Small intestine (tissue), 7 donors: ENCODE measurements around the gene OXSR1. TPM values are rescaled to one million over a fixed set of nuclear protein-coding genes. Genes with fewer than 3 reads are reported as not detected.

Experiments
- DNase-seq, 2 donors: peaks; one replicate each; pipeline versions ENCODE4 v3.0.0 to v3.0.0-alpha.2; 2013
- FAIRE-seq: peaks from 2 replicates; lab custom pipeline; 2012; peaks lifted over from hg19 to GRCh38; lab: Jason Lieb, UNC
- H3K27ac ChIP-seq, 3 donors: one replicate each; pipeline ENCODE4 v1.5.1; 2013; ENCODE audit warnings: low read length in 2 of 3, mild to moderate bottlenecking in 2 of 3, control low read depth in 1 of 3, inconsistent platforms in 1 of 3, low read depth in 1 of 3, moderate library complexity in 1 of 3
- H3K27me3 ChIP-seq, 3 donors: one replicate each; pipeline ENCODE4 v1.6.1; 2013; ENCODE audit warnings: low read length in 3 of 3, inconsistent platforms in 1 of 3; ENCODE audit not compliant: control insufficient read depth in 3 of 3, insufficient read depth in 3 of 3
- H3K36me3 ChIP-seq, 3 donors: one replicate each; pipeline ENCODE4 v1.6.1; 2013; ENCODE audit warnings: low read length in 3 of 3, inconsistent platforms in 1 of 3, low read depth in 1 of 3, mild to moderate bottlenecking in 1 of 3, moderate library complexity in 1 of 3; ENCODE audit not compliant: control insufficient read depth in 3 of 3, insufficient read depth in 2 of 3
- H3K4me1 ChIP-seq, 3 donors: one replicate each; pipeline ENCODE4 v1.6.1; 2013; ENCODE audit warnings: low read length in 2 of 3, inconsistent platforms in 1 of 3, low read depth in 1 of 3, mild to moderate bottlenecking in 1 of 3, moderate library complexity in 1 of 3; ENCODE audit not compliant: control insufficient read depth in 3 of 3, insufficient read depth in 2 of 3
- H3K4me3 ChIP-seq, 3 donors: one replicate each; pipeline ENCODE4 v1.5.1; 2013; ENCODE audit warnings: low read length in 3 of 3, control low read depth in 1 of 3, inconsistent platforms in 1 of 3, low read depth in 1 of 3, mild to moderate bottlenecking in 1 of 3, moderate library complexity in 1 of 3
- H3K9me3 ChIP-seq, 2 donors: one replicate each; pipeline ENCODE4 v1.6.1; 2013; ENCODE audit warnings: low read depth in 1 of 2, low read length in 1 of 2; ENCODE audit not compliant: control insufficient read depth in 2 of 2, insufficient read depth in 1 of 2
- WGBS, 3 donors: extraction: QIAGEN DNeasy Blood & Tissue Kit; methylation state at CpG; one replicate each; pipeline ENCODE4 v1.1.7; 2013; 5-methylcytosine and 5-hydroxymethylcytosine counted together
- polyA plus RNA-seq, 4 donors: library from polyadenylated mRNA; stranded (reverse) in 3 of 4; unstranded in 1 of 4; fragments of 200-250 nt in 3 of 4; fragments of 120-200 nt in 1 of 4; gene quantifications; one replicate each; pipeline versions ENCODE4 v1.2.1 to v1.2.3, GENCODE V29; 2013
- donor health status: healthy with polysubstance abuse.
- donor health status: control.
- donor health status: control.
- donor health status: Bipolar disorder and iron deficiency.
- donor health status: healthy.

Gene OXSR1
- polyA plus RNA-seq, 4 donors = 15.3 to 30.5 (median 19.8) TPM

- peak in 1 of 2 donors; percentile 28 for DNase-seq
- Histone ChIP-seq H3K4me3 (no peak overlapping the region), H3K9me3 (no peaks in the 10 kb centered on the region), H3K27me3 (no peaks in the 10 kb centered on the region), H3K27ac (no peak overlapping the region), H3K36me3 (no peaks in the 10 kb centered on the region), H3K4me1 (peaks cover 10 to 12% (median 10%) of the 10 kb centered on the region in 3 donors)
- WGBS, 3 donors = 89 to 90% (median 90%) methylated on average over 12 of the region's 12 CpGs
- FAIRE-seq = no peak
These were observed 2.1 kb upstream of the OXSR1 start for GRCh38 chr3:38163117-38163840.

DNA sequence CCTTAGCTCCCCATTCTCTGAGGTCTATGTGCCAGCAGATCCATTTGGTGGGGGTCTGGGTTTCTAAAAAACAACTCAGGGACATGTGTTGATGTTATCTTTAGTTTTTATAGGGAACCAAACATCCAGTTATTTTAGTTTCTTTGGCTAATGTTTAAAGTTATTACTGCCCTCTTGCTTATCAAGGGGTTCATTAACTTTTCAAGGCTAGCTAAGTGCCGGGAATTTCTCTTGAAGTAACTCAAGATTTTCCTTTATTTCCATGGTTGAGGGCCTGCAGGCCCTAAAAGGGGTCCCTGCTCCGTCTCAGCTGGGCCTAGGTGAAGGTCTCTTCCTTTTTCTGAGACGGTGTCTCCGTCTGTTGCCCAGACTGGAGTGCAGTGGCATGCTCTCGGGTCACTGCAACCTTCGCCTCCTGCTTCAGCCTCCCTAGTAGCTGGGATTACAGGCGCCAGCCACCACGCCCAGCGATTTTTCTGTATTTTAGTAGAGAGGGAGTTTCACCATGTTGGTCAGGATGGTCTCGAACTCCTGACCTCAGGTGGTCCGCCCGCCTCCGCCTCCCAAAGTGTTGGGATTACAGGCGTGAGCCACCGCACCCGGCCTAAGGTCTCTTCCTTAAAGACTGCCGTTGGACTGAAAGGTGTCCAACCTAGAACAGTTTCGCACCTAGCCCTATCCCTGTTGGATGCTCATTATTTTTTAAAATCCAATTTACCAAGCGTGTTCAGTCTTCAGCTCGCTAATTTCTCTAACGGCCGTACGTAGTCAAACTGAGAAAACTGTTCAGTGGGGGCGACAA lies 1.3 kb upstream of the OXSR1 start:
- Histone ChIP-seq H3K27me3 (no peaks in the 10 kb centered on the region), H3K27ac (peak overlapping the region; percentile 90 to 98 (median 92)), H3K36me3 (no peaks in the 10 kb centered on the region), H3K4me1 (peaks cover 10 to 12% (median 10%) of the 10 kb centered on the region in 3 donors), H3K9me3 (no peaks in the 10 kb centered on the region), H3K4me3 (peak overlapping the region; percentile 43 to 90 (median 49))
- FAIRE-seq (no peak), DNase-seq (peak; percentile 27 to 45)
- 38 to 64% (median 45%) methylated on average over 24 of the region's 24 CpGs for WGBS, 3 donors

GRCh38 chr3:38164643-38164951 lies 740 bp upstream of the OXSR1 start:
- WGBS, 3 donors = 0 to 1% (median 0%) methylated on average over 17 of the region's 17 CpGs
- H3K27ac ChIP-seq = peak overlapping the region; percentile 90 to 98 (median 92)
- H3K9me3 ChIP-seq = no peaks in the 10 kb centered on the region
- no peaks in the 10 kb centered on the region for H3K36me3 ChIP-seq
- FAIRE-seq (no peak), DNase-seq (no peak)
- H3K4me3 ChIP-seq = peak overlapping the region; percentile 43 to 90 (median 49)
- no peaks in the 10 kb centered on the region for H3K27me3 ChIP-seq
- H3K4me1 ChIP-seq = peaks cover 10 to 12% (median 10%) of the 10 kb centered on the region in 3 donors

- DNase-seq = peak in 1 of 2 donors; percentile 63
- Histone ChIP-seq H3K27ac (peak overlapping the region; percentile 90 to 98 (median 92)), H3K36me3 (no peaks in the 10 kb centered on the region), H3K4me1 (peaks cover 10 to 12% (median 10%) of the 10 kb centered on the region in 3 donors), H3K9me3 (no peaks in the 10 kb centered on the region), H3K27me3 (no peaks in the 10 kb centered on the region), H3K4me3 (peak overlapping the region; percentile 68 to 90 (median 78))
- FAIRE-seq = no peak
- WGBS, 3 donors = 0 to 1% (median 1%) methylated on average over 51 to 62 of the region's 62 CpGs
These were observed 518 bp downstream of the OXSR1 start for GRCh38 chr3:38165722-38166387.

DNA sequence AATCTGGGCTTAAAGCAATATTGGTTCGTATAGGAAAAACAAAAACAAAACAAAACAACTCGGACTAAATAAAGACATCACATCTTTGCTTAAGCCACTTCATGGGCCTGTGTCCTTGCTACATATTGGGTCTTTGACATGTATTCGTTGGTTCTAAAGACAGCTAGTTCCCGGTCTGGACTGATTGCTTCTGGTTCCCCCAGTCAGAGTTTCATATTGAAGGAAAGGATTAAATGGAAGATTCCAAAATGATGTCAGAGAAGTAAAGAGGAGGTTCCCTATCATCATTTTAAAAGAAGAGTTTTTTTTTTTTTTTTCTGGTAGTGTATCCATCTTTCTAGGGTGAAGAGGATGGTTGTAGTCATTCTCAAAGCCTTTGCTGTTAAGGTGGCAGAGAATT lies 2.3 kb downstream of the OXSR1 start:
- DNase-seq (no peak), FAIRE-seq (no peak)
- Histone ChIP-seq H3K36me3 (no peaks in the 10 kb centered on the region), H3K4me1 (peaks cover 10 to 12% (median 11%) of the 10 kb centered on the region in 3 donors), H3K9me3 (no peaks in the 10 kb centered on the region), H3K27me3 (no peaks in the 10 kb centered on the region), H3K4me3 (no peak overlapping the region), H3K27ac (no peak overlapping the region)
- WGBS, 3 donors = 83 to 90% (median 85%) methylated on average over 4 of the region's 4 CpGs

DNA sequence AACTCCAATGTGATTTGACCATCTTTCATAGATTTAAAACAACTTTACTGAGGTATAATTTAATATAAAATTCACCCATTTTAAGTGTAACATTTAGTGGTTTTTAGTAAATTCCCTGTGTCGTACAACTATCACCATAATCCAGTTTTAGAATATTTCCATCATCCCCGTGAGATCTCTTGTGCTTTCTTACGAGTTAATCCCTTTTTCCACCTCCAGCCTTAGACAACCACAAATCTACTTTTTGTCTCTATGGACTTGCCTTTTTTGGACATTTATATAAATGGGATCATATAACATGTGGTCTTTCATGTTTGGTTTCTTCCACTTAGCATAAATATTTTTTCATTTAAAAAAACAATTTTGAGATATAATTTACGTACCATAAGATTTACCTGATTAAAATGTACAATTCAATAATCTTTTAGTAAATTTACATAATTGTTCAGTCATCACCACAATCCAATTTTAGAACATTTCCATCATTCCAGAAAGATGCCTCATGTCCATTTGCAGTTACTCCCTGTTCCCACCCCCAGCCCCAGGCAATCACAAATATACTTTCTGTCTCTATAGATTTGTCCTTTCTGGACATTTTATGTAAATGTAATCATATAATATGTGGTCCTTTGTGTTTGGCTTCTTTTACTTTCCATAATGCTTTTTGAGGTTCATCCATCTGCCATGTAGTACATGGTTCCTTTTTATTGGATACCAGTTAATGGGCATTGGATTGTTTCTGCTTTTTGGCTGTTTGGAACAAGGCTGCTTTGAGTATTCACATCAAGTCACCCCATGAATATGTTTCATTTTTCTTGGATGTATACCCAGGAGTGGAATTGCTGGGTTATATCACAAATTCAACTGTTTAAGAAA lies 3.1 kb downstream of the OXSR1 start:
- 94 to 95% (median 94%) methylated on average over 4 of the region's 4 CpGs for WGBS, 3 donors
- H3K4me3 ChIP-seq = no peak overlapping the region
- no peaks in the 10 kb centered on the region for H3K9me3 ChIP-seq
- H3K4me1 ChIP-seq = peaks cover 10 to 13% (median 12%) of the 10 kb centered on the region in 3 donors
- no peaks in the 10 kb centered on the region for H3K36me3 ChIP-seq
- no peak overlapping the region for H3K27ac ChIP-seq
- FAIRE-seq (no peak), DNase-seq (no peak)
- H3K27me3 ChIP-seq = no peaks in the 10 kb centered on the region

- Histone ChIP-seq H3K27me3 (no peaks in the 10 kb centered on the region), H3K36me3 (no peaks in the 10 kb centered on the region), H3K4me3 (no peak overlapping the region), H3K27ac (no peak overlapping the region), H3K9me3 (no peaks in the 10 kb centered on the region), H3K4me1 (peaks cover 10 to 11% (median 11%) of the 10 kb centered on the region in 3 donors)
- 58 to 75% (median 74%) methylated on average over 1 of the region's 1 CpG for WGBS, 3 donors
- FAIRE-seq (no peak), DNase-seq (no peak)
These were observed 3.6 kb downstream of the OXSR1 start for GRCh38 chr3:38169027-38169317.

- 85 to 90% (median 86%) methylated on average over 4 of the region's 4 CpGs for WGBS, 3 donors
- Histone ChIP-seq H3K27me3 (no peaks in the 10 kb centered on the region), H3K4me3 (no peak overlapping the region), H3K36me3 (no peaks in the 10 kb centered on the region), H3K27ac (no peak overlapping the region), H3K9me3 (no peaks in the 10 kb centered on the region), H3K4me1 (peaks cover 6 to 10% (median 10%) of the 10 kb centered on the region in 3 donors)
- FAIRE-seq (no peak), DNase-seq (no peak)
These were observed 5.4 kb downstream of the OXSR1 start for GRCh38 chr3:38170722-38171121.
